ENCODE data around the gene OPN3.

DNA sequence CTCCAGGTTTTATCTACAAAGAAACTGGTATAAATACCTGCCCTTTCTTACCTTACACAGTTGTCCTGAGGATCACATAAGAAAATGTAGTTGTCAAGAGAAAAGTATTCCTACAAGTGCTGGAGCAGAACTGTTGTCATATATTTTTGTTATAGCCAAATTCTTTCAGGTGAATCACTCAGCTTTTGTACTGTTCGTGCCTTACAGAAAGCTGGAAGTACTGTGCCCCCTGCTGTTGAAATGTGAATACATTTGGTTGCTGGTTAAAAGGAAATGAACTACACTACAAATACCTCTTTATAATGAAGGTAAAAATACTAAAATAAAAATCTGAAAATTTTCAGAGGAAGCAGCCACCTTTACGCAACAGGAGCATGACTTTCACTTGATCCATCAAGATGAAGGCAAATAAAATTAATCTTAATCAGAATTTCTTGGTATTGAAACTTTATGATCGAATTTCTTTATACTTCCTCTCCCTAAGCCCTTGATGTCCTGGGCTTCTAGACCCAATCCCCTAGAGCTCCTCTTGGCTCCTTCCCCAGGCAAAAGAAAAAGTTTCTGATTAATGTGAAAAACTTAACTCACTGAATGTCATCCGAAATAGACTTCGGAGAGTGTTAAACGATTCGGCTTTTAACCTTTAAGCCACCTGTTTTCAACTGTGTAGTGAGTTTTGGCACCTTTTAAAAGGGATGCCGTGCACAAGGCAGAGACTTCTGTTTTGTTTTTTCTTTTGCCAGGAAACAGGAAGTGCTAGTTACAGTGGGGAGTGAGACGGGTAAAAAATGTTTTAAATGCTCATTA lies 12.5 kb downstream of the OPN3 start:
- TF ChIP-seq CTCF (IDR thresholded peaks at IDR 0.05; ENCODE audit: low read depth, low read length, missing input control): peak; percentile 66
- no peak for TF ChIP-seq MAX (IDR thresholded peaks at IDR 0.05)
- no peak for TF ChIP-seq RXRA (IDR thresholded peaks at IDR 0.05)
- TF ChIP-seq, protein P1, sequence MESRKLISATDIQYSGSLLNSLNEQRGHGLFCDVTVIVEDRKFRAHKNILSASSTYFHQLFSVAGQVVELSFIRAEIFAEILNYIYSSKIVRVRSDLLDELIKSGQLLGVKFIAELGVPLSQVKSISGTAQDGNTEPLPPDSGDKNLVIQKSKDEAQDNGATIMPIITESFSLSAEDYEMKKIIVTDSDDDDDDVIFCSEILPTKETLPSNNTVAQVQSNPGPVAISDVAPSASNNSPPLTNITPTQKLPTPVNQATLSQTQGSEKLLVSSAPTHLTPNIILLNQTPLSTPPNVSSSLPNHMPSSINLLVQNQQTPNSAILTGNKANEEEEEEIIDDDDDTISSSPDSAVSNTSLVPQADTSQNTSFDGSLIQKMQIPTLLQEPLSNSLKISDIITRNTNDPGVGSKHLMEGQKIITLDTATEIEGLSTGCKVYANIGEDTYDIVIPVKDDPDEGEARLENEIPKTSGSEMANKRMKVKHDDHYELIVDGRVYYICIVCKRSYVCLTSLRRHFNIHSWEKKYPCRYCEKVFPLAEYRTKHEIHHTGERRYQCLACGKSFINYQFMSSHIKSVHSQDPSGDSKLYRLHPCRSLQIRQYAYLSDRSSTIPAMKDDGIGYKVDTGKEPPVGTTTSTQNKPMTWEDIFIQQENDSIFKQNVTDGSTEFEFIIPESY (IDR thresholded peaks at IDR 0.05): no peak
